Measurements from ENCODE around the gene ZBED5.
"Not testable (repeated sequence)": the region's sequence is repeated elsewhere in the genome, so short reads cannot be mapped to it uniquely, and the experiment has no call there.

The ZBED5 gene

DNA sequence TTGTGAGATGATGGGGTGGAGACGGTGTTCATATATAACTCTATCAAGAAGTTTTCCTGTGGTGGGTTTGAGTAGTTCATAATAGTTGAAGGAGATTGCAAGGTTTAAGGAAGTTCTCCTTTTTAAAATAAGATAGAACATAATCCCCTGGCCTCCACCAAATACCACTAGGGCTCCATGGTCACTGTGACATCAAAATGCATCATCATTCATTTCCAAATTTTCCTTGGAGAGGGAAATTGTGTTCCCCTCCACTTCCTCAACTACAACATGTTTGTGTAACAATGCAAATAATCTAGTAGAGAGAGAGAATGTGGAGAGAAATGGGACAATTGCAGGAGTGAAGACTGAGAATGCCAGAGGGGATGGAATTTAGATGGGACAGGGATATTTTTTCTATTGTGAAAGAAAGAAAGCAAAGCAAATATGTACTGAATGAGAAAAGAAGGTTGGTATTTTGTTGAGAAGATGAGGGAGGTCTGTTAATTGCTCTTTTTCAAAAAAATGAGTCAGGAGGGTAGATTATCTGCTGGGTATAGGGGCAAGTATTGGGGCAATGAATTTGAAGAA is 33.4 kb upstream of the ZBED5 start:
- TF ChIP-seq POLR2A (IDR thresholded peaks at IDR 0.05; ENCODE audit: low read depth, low read length): no peak
- no peak for FAIRE-seq
- DNase-seq (ENCODE audit: insufficient read length, low spot score): no peak

DNA sequence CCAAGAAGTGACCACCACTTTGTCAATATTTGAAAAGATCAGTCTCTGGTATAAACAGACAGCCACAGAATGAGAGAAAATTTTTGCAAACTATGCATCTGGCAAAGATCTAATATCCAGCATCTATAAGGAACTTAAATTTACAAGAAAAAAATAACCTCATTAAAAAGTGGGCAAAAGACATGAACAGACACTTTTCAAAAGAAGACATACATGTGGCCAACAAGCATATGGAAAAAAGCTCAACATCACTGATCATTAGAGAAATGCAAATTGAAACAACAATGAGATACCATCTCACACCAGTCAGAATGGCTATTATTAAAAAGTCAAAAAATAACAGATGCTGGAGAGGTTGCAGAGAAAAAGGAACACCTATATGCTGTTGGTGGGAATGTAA is 32.2 kb upstream of the ZBED5 start:
- DNase-seq (ENCODE audit: insufficient read length, low spot score); FAIRE-seq: not testable (repeated sequence)

DNA sequence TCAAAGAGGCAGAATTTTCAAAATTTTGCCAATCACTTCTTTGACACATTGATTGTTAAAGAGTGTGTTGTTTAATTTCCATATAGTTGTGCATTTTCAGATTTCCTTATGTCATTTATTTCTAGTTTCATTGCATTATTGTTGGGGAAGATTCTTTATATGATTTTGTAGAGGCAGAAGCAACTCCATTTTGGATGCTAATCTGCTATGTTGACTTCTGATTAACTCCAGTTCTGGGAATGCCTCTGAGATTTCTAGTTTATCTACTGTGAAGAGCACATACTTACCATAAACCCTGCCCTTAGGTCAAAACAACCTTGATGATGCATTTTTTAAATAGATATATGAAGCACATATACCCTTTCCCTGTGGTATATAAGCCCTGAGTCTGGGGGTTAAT is 29.5 kb upstream of the ZBED5 start:
- DNase-seq (ENCODE audit: insufficient read length, low spot score) (no peak), FAIRE-seq (no peak)

DNA sequence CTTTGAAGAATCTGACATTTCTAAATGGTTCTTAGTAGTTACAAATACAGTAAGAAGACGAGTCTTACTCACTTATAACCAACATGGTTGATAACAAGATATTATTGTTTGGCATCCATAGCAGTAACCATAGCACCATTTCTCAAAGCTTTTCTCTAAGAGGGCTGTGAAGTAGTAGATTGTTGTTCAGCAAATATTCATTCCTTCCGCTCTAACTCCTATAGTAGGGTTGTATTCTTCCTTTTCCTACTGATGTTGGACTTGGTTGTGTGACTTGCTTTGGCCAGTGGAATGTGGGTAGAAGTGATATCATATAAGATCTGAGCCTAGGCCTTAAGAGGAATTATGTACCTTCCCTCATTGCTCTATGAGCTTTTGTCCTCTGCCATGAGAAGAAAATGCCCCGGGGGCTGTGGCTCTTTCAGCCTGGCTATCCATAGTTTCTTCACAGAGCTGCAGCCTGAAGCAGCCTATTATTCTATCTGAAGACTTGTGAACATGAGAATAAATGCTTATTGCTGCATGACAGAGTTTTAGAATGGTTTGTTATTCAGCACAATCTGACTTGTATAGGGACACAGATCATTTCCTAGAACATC is 28.9 kb upstream of the ZBED5 start:
- FAIRE-seq: no peak
- no peak for TF ChIP-seq POLR2A (IDR thresholded peaks at IDR 0.05; ENCODE audit: low read depth, low read length)
- DNase-seq (ENCODE audit: insufficient read length, low spot score): no peak

More for the DNA sequence above, 29.5 kb upstream of the ZBED5 start:
- no peak for TF ChIP-seq POLR2A (IDR thresholded peaks at IDR 0.05; ENCODE audit: low read depth, low read length)

DNA sequence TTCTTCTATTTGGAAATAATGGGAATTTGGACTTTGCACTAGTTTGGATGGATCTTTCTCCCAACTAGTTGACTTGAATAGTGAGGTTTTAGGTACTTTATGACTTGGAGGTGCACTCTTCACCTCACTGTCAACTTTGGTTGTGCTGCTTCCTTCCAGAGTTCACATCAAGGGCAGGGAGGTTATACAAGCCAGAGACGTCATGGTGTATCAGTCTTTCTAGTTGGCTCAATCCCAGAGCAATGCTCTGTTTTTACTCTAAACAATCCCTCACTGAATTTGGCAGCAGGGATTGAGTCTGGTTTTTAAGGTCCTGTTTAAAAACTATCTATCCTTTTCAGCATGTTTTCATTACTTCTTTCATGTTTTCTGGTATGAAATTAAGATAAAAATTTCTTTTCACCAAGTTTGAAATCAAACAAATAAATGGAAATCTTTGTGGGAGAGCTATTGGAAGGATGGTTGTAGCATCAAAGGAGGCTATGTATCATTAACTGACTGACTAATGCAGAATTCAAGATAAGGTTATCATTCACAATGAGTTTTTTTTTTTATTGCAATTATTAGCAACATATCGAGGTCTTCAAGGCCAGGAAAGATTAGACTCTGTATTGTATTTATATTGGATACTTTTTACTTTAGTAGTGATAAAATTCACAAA is 28.0 kb upstream of the ZBED5 start:
- no peak for TF ChIP-seq POLR2A (IDR thresholded peaks at IDR 0.05; ENCODE audit: low read depth, low read length)
- no peak for DNase-seq (ENCODE audit: insufficient read length, low spot score)
- no peak for FAIRE-seq

DNA sequence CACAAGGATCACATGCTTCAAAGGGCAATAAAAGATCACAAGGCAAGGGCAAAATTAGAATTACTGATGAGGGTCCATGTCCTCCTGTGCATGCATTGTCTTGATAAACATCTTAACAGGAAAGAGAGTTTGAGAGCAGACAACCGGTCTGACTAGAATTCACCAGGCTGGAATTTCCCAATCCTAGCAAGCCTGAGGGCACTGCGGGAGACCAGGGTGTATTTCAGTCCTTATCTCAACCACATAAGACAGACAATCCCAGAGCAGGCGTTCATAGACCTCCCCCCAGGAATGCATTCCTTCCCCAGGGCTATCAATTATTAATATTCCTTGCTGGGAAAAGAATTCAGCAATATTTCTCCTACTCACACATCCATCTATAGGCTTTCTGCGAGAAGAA is 26.4 kb upstream of the ZBED5 start:
- FAIRE-seq; DNase-seq (ENCODE audit: insufficient read length, low spot score): not testable (repeated sequence)

DNA sequence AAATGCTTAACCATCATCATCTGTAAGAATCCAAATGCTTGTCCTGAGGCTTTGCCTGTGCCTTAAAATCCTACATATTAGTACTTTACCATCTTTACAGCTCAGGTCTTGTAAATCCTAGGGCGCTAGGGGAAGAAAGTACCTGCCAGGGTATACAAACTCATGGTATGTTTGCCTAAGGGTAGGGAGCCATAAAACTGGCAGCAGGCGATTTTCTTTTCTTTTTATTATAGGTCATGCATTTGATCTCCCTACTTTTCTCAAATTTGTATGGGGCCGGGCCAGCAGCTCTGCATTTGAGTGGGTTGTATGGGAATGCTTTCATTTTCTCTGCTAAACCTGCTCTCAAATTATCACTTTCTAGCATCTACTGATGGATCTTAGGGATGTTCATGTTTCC is 24.0 kb upstream of the ZBED5 start:
- no peak for TF ChIP-seq POLR2A (IDR thresholded peaks at IDR 0.05; ENCODE audit: low read depth, low read length)
- FAIRE-seq (no peak), DNase-seq (ENCODE audit: insufficient read length, low spot score) (no peak)

DNA sequence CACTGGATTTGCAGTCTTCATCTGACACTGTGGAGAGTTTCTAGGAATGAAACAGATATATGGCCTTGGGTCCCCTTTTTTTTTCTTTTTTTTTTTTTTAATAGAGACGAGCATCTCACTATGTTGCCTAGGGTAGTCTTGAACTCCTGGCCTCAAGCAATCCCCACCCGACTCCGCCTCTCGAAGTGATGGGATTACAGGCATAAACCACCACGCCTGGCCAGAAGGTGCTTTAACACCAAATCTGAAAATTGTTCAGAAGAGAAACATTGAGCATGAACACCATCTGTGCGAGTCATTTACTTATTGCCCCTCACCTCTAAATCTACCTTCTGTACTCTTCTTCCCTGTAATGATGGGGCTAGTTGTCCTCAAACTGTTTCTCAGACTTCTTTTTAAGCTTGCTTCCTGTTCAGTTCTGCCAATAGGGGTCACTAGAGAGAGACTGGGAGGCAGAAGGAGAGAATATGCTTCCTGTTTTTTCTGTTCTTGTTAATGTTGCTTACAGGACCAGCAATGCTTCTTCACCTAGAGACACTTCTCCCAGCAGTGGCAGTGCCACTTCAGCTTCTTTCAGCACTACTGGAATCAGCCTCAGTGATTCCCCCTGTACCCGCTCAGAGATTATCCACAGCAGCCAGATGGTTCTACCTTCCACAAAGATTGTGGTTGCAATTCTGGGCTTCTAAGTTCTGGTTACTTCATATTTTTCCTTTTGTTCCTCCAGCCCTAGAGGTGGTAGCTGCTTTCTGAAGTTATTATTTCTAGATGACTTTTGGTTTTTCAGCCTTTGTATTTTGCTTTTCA is 20.8 kb upstream of the ZBED5 start:
- FAIRE-seq: peak; percentile 64
- TF ChIP-seq POLR2A (IDR thresholded peaks at IDR 0.05; ENCODE audit: low read depth, low read length): no peak
- DNase-seq (ENCODE audit: insufficient read length, low spot score): no peak

DNA sequence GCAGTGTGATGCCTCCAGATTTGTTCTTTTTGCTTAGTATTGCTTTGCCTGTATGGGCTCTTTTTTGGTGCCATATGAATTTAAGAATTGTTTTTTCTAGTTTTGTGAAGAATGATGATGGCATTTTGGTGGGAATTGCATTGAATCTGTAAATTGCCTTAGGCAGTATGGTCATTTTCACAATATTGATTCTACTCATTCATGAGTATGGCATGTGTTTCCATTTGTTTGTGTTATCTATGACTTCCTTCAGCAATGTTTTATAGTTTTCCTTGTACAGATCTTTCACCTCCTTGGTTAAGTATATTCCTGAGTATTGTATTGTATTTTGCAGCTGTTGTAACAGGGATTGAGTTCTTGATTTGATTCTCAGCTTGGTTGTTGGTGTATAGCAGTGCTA is 18.3 kb upstream of the ZBED5 start:
- no peak for TF ChIP-seq POLR2A (IDR thresholded peaks at IDR 0.05; ENCODE audit: low read depth, low read length)
- FAIRE-seq: peak; percentile 15
- no peak for DNase-seq (ENCODE audit: insufficient read length, low spot score)

DNA sequence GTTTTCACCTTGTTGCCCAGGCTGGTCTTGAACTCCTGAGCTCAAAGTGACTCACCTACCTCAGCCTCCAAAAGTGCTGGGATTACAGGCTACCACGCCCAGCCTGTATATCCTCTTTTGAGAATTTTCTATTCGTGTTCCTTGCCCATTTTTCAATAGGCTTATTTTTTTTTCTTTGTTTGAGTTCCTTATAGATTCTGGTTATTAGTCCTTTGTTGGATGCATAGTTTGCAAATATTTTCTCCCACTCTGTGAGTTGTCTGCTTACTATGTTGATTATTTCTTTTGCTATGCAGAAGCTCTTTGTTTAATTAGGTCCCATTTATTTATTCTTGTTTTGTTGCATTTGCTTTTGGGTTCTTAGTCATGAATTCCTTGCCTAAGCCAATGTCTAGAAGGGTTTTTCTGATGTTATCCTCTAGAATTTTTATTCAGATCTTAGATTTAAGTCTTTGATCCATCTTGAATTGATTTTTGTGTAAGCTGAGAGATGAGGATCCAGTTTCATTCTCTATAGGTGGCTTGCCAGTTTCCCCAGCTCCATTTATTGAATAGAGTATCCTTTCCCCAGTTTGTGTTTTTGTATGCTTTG is 17.7 kb upstream of the ZBED5 start:
- no peak for TF ChIP-seq POLR2A (IDR thresholded peaks at IDR 0.05; ENCODE audit: low read depth, low read length)
- DNase-seq (ENCODE audit: insufficient read length, low spot score) (no peak), FAIRE-seq (no peak)

DNA sequence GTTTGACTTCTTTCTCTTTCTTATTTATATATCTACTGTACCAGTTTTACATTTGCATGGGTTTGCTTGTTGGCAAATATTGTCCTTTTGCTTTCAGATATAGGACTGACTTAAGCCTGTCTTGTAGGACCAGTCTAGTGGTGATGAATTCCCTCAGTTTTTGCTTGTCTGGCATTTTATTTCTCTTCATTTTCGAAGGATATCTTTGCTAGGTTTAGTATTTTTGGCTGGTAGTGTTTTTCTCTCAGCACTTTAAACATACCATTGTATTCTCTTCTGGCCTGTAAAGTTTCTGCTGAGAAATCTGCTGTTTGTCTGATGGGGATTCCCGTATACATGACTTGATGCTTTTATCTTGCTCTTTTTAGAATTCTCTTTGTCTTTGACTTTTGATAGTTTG is 14.2 kb upstream of the ZBED5 start:
- no peak for FAIRE-seq
- no peak for DNase-seq (ENCODE audit: insufficient read length, low spot score)
- no peak for TF ChIP-seq POLR2A (IDR thresholded peaks at IDR 0.05; ENCODE audit: low read depth, low read length)

DNA sequence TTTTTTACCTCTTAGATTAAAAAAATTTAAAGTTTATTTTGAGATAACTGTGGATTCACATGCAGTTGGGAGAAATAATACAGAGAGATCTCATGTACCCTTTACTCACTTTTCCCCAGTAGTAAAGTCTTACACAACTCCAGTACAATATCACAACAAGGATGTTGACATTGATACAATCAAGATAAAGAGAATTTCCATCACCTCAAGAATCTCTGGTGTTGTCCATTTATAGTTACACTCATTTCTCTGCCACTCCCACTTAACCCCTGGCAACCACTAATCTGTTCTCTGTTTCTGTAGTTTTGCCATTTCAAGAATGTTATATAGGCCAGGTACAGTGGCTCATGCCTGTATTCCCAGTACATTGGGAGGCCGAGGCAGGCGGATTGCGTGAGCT is 10.5 kb upstream of the ZBED5 start:
- FAIRE-seq: peak; percentile 11
- DNase-seq (ENCODE audit: insufficient read length, low spot score): no peak

DNA sequence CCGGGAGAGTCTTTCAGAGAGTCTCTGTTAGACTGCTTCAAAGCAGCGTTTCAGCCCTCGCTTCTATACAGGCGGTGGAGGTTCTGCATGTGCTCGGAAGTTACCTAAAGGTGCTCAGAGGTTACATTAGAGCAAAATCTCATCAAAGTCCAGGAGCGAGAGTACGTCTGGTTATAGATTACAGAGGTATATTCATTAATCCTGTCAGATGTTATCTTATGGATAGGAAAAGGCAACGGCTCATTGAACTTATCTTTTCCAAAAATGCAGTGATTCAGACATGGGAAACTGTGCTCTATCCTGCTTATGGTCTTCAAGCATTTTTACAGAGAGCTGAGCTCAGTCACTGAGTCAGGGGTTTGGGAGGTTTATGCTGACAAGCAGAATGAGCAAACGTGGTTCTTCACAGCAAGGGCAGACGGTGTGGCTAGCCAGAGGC is 9.1 kb upstream of the ZBED5 start:
- FAIRE-seq (peak; percentile 93), DNase-seq (ENCODE audit: insufficient read length, low spot score) (no peak)
- TF ChIP-seq POLR2A (IDR thresholded peaks at IDR 0.05; ENCODE audit: low read depth, low read length): no peak

More for the DNA sequence above, 10.5 kb upstream of the ZBED5 start:
- no peak for TF ChIP-seq POLR2A (IDR thresholded peaks at IDR 0.05; ENCODE audit: low read depth, low read length)

DNA sequence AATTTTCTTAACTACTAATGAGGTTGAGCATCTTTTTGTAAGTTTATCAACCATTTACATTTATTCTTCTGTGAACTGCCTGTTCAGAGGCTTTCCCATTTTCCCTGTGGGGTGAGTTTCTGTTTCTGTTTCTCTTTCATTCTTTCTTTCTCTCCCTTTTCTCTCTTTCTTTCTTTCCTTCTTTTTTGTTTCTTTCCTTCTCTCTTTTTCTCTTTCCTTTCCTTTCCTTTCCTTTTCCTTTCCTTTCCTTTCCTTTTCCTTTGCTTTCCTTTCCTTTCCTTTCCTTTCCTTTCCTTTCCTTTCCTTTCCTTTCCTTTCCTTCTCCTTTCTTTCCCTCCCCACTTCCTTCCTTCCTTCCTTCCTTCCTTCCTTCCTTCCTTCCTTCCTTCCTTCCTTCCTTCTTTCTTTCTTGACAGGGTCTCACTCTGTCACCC is 8.0 kb upstream of the ZBED5 start:
- FAIRE-seq (no peak), DNase-seq (ENCODE audit: insufficient read length, low spot score) (no peak)
- TF ChIP-seq POLR2A (IDR thresholded peaks at IDR 0.05; ENCODE audit: low read depth, low read length): no peak
